H1 (cell line): ENCODE measurements around the gene DNAH8. TPM values are rescaled to one million over a fixed set of nuclear protein-coding genes. Genes with fewer than 3 reads are reported as not detected.

Experiments
- CTCF ChIA-PET: fragments of 300-600 bp; sonication (Branson Sonifier 250); formaldehyde crosslinking; loops from one replicate; lab custom pipeline; 2021; ENCODE audit not compliant: partially characterized antibody; lab: Charles Lee
- POLR2A ChIA-PET: fragments of 300-600 bp; sonication (Branson Sonifier 250); formaldehyde crosslinking; loops from one replicate; lab custom pipeline; 2021; ENCODE audit warnings: inconsistent platforms; ENCODE audit not compliant: partially characterized antibody; lab: Charles Lee
- DNase-seq, 2 experiments: peaks; one replicate each; pipeline versions ENCODE4 v3.0.0 to v3.0.0-alpha.2; 2010 to 2022; ENCODE audit warnings: low spot score in 2 of 2, low read depth in 1 of 2, mixed read lengths in 1 of 2
- FAIRE-seq: peaks from 2 replicates; lab custom pipeline; 2011; peaks lifted over from hg19 to GRCh38; lab: Jason Lieb, UNC
- H2AFZ ChIP-seq: 2 replicates; pipeline ENCODE4 v1.8.1; 2012; ENCODE audit warnings: low read length, inconsistent platforms
- H2AK5ac ChIP-seq: 2 replicates; pipeline ENCODE4 v1.6.1; 2013; ENCODE audit warnings: low read depth, low read length
- H2BK120ac ChIP-seq: replicated peaks from 2 replicates; pipeline ENCODE3; 2013; ENCODE audit warnings: low read depth, low read length, inconsistent platforms
- H2BK12ac ChIP-seq: 2 replicates; pipeline ENCODE4 v1.6.1; 2013; ENCODE audit warnings: low read depth, low read length
- H2BK15ac ChIP-seq: 2 replicates; pipeline ENCODE4 v1.6.1; 2013; ENCODE audit warnings: low read length
- H2BK20ac ChIP-seq: 2 replicates; pipeline ENCODE4 v1.6.1; 2013; ENCODE audit warnings: low read length
- H2BK5ac ChIP-seq: 2 replicates; pipeline ENCODE4 v1.6.1; 2013; ENCODE audit warnings: low read depth, low read length
- H3K14ac ChIP-seq: 2 replicates; pipeline ENCODE4 v1.6.1; 2013; ENCODE audit warnings: inconsistent platforms; ENCODE audit not compliant: insufficient read length
- H3K18ac ChIP-seq: 2 replicates; pipeline ENCODE4 v1.6.1; 2013; ENCODE audit warnings: low read length; ENCODE audit errors: extremely low read depth
- H3K23ac ChIP-seq: 2 replicates; pipeline ENCODE4 v1.6.1; 2013; ENCODE audit warnings: inconsistent platforms; ENCODE audit not compliant: insufficient read length
- H3K23me2 ChIP-seq: 2 replicates; pipeline ENCODE4 v1.6.1; 2013; ENCODE audit warnings: low read depth, low read length
- H3K27ac ChIP-seq: 2 replicates; pipeline ENCODE4 v1.6.1; 2011; ENCODE audit warnings: low read depth, low read length, inconsistent platforms
- H3K27me3 ChIP-seq, 4 experiments: replicated peaks in 1 of 4; 1 replicate in 1 of 4; 2 replicates in 3 of 4; pipeline versions ENCODE4 v1.6.1 to v1.8.1; 2011 to 2013; ENCODE audit warnings: low read length in 3 of 4, mild to moderate bottlenecking in 3 of 4, inconsistent platforms in 2 of 4, mixed read lengths in 2 of 4, moderate library complexity in 1 of 4; ENCODE audit not compliant: control insufficient read depth in 3 of 4, insufficient read depth in 3 of 4; ENCODE audit errors: extremely low read depth in 1 of 4
- H3K36me3 ChIP-seq, 4 experiments: 2 replicates each; pipeline versions ENCODE4 v1.6.1 to v1.8.1; 2011 to 2013; ENCODE audit warnings: mild to moderate bottlenecking in 4 of 4, low read length in 3 of 4, moderate library complexity in 2 of 4, control low read depth in 1 of 4, inconsistent platforms in 1 of 4; ENCODE audit not compliant: insufficient read depth in 4 of 4, control insufficient read depth in 2 of 4
- H3K4ac ChIP-seq: replicated peaks from 2 replicates; pipeline ENCODE3; 2013; ENCODE audit warnings: low read length, low read depth, mixed read lengths, inconsistent platforms; ENCODE audit not compliant: insufficient read length
- H3K4me1 ChIP-seq, 4 experiments: replicated peaks in 1 of 4; 1 replicate in 1 of 4; 2 replicates in 3 of 4; pipeline versions ENCODE4 v1.6.1 to v1.8.1; 2011 to 2013; ENCODE audit warnings: low read length in 3 of 4, inconsistent platforms in 2 of 4, mixed read lengths in 1 of 4; ENCODE audit not compliant: insufficient read depth in 4 of 4, control insufficient read depth in 3 of 4
- H3K4me2 ChIP-seq, 2 experiments: 2 replicates each; pipeline versions ENCODE4 v1.6.1 to v1.8.1; 2011 to 2013; ENCODE audit warnings: low read depth in 2 of 2, low read length in 2 of 2, control low read depth in 1 of 2, inconsistent platforms in 1 of 2, mild to moderate bottlenecking in 1 of 2; ENCODE audit not compliant: insufficient read depth in 1 of 2
- H3K4me3 ChIP-seq, 4 experiments: fragments of 200-600, 300-600 bp in 1 of 4; sonication (generic), shearing (Covaris generic), sonication (Bioruptor Twin) in 1 of 4; 2 replicates each; pipeline versions ENCODE4 v1.5.1 to v1.8.1; 2011 to 2016; ENCODE audit warnings: low read length in 4 of 4, low read depth in 3 of 4, control low read depth in 2 of 4, inconsistent platforms in 2 of 4, mild to moderate bottlenecking in 2 of 4, mixed read lengths in 1 of 4, moderate library complexity in 1 of 4; ENCODE audit not compliant: insufficient read depth in 2 of 4; ENCODE audit errors: extremely low read depth in 1 of 4
- H3K56ac ChIP-seq: replicated peaks from 2 replicates; pipeline ENCODE3; 2013; ENCODE audit warnings: low read depth, mild to moderate bottlenecking, mixed read lengths, low read length, inconsistent platforms; ENCODE audit not compliant: insufficient read length
- H3K79me1 ChIP-seq: 2 replicates; pipeline ENCODE4 v1.6.1; 2013; ENCODE audit warnings: low read depth, low read length, control low read depth
- H3K79me2 ChIP-seq, 2 experiments: 2 replicates each; pipeline versions ENCODE4 v1.6.1 to v1.8.1; 2012 to 2013; ENCODE audit warnings: low read length in 2 of 2, mild to moderate bottlenecking in 2 of 2, inconsistent platforms in 1 of 2; ENCODE audit not compliant: insufficient read depth in 2 of 2, control insufficient read depth in 1 of 2
- H3K9ac ChIP-seq, 4 experiments: replicated peaks in 1 of 4; 1 replicate in 1 of 4; 2 replicates in 3 of 4; pipeline versions ENCODE4 v1.6.1 to v1.8.1; 2011 to 2013; ENCODE audit warnings: low read depth in 3 of 4, low read length in 3 of 4, control low read depth in 2 of 4, mild to moderate bottlenecking in 2 of 4, moderate library complexity in 2 of 4, inconsistent platforms in 1 of 4; ENCODE audit errors: extremely low read depth in 1 of 4
- H3K9me3 ChIP-seq, 2 experiments: 2 replicates each; pipeline versions ENCODE4 v1.6.1 to v1.8.1; 2012 to 2013; ENCODE audit warnings: mild to moderate bottlenecking in 2 of 2, moderate library complexity in 2 of 2, control low read depth in 1 of 2, inconsistent platforms in 1 of 2, low read depth in 1 of 2, low read length in 1 of 2, mixed read lengths in 1 of 2; ENCODE audit not compliant: insufficient read depth in 2 of 2
- H4K20me1 ChIP-seq, 2 experiments: replicated peaks in 1 of 2; 2 replicates each; pipeline versions ENCODE3 to v1.8.1; 2011 to 2013; ENCODE audit warnings: inconsistent platforms in 2 of 2, low read length in 2 of 2, mild to moderate bottlenecking in 1 of 2; ENCODE audit not compliant: insufficient read depth in 2 of 2, control insufficient read depth in 1 of 2
- H4K5ac ChIP-seq: 2 replicates; pipeline ENCODE4 v1.6.1; 2013; ENCODE audit warnings: low read length, low read depth, mixed read lengths, inconsistent platforms; ENCODE audit not compliant: insufficient read length
- H4K8ac ChIP-seq: 2 replicates; pipeline ENCODE4 v1.8.0; 2013; ENCODE audit warnings: mild to moderate bottlenecking, moderate library complexity, low read length, inconsistent platforms; ENCODE audit not compliant: insufficient read depth; ENCODE audit errors: extremely low read depth
- H4K91ac ChIP-seq: replicated peaks from 2 replicates; pipeline ENCODE3; 2013; ENCODE audit warnings: low read length, mixed read lengths, inconsistent platforms; ENCODE audit not compliant: insufficient read length
- EP300 ChIP-seq, 2 experiments: IDR thresholded peaks; 1 replicate in 1 of 2; 2 replicates in 1 of 2; pipeline ENCODE4 v1.6.1; 2011 to 2012; ENCODE audit warnings: low read depth in 2 of 2, low read length in 2 of 2, mild to moderate bottlenecking in 2 of 2, borderline replicate concordance in 1 of 2, inconsistent platforms in 1 of 2, moderate library complexity in 1 of 2
- JUN ChIP-seq: IDR thresholded peaks from 2 replicates; pipeline ENCODE4 v1.6.1; 2011; ENCODE audit warnings: low read depth, mild to moderate bottlenecking, improper control_type of control experiment, low read length
- NANOG ChIP-seq: IDR thresholded peaks from 2 replicates; pipeline ENCODE4 v1.6.1; 2011; ENCODE audit warnings: low read length, low read depth, mild to moderate bottlenecking, inconsistent platforms; ENCODE audit not compliant: insufficient read depth, poor library complexity, severe bottlenecking
- SP2 ChIP-seq: IDR thresholded peaks from 2 replicates; pipeline ENCODE4 v1.6.1; 2012; ENCODE audit warnings: mild to moderate bottlenecking, low read length, inconsistent platforms
- SRF ChIP-seq: IDR thresholded peaks from 2 replicates; pipeline ENCODE4 v1.6.1; 2011; ENCODE audit warnings: mild to moderate bottlenecking, low read depth, low read length, moderate library complexity
- WGBS, 2 experiments: shearing (Covaris generic) in 1 of 2; methylation state at CpG; one replicate each; pipeline versions ENCODE4 v1.1.6 to v1.1.7; 2013 to 2015; ENCODE audit warnings: low lambda C conversion rate in 2 of 2, mixed read lengths in 2 of 2, inconsistent platforms in 1 of 2, low coverage in 1 of 2, missing lambda C conversion rate in 1 of 2; ENCODE audit not compliant: insufficient replicate concordance in 2 of 2, insufficient coverage in 1 of 2, insufficient read length in 1 of 2; ENCODE audit errors: extremely low coverage in 1 of 2, missing lambda C conversion rate in 1 of 2; 5-methylcytosine and 5-hydroxymethylcytosine counted together
- polyA plus RNA-seq, 7 experiments: library from polyadenylated mRNA; depleted of rRNA in 3 of 7; stranded (reverse) in 5 of 7; unstranded in 2 of 7; fragments of >200 nt in 5 of 7; fragments of 200-250 nt in 2 of 7; gene quantifications; 1 replicate in 5 of 7; 2 replicates in 1 of 7; 4 replicates in 1 of 7; pipeline versions ENCODE4 v1.2.1 to v1.2.3, GENCODE V29; 2011 to 2013; ENCODE audit warnings: missing spikeins in 2 of 7, mixed read lengths in 2 of 7
- total RNA-seq: library from RNA; stranded (reverse); fragmentation: NEBNext Ultra II Directional; extraction: Animal tissue kit (Norgen Biotek cat#: 25700); gene quantifications from 2 replicates; pipeline ENCODE4 v1.2.1, GENCODE V29; 2021

DNAH8 gene
- total and polyA plus RNA-seq, 2 of the 8 experiments (the other 6 are each of a cell fraction or from before 2014, with no cell fraction given) = under 0.01 TPM; not detected in 1

DNA sequence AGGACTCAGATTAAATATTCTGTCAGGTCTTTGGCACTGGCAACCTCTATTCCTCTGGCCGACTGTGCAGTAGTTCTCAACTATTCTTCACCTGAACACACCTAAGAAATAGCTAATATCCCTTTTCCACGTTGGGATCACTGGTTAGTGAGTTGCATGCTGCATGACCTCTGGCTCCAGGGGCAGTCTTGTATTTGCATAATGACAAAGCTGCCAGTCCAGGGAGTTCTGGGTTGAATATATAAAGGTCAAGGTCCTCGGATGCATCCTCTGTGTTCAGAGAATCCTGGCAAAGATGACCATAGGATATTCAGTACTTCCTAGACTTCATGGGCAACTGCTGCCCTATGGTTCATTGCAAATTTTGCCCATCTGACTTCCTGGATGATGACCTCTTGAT, 131.2 kb downstream of the DNAH8 start:
- no peaks in the 10 kb centered on the region for H3K9me3 ChIP-seq
- H3K23ac ChIP-seq = no peak overlapping the region
- no peaks in the 10 kb centered on the region for H3K79me2 ChIP-seq
- no peak for DNase-seq
- FAIRE-seq = no peak
- H2AFZ ChIP-seq = no peak overlapping the region
- no peak overlapping the region for H2AK5ac ChIP-seq
- H3K23me2 ChIP-seq = no peaks in the 10 kb centered on the region
- no peak overlapping the region for H3K4me3 ChIP-seq
- no peak overlapping the region for H4K5ac ChIP-seq
- peaks cover 0 to 1% (median 0%) of the 10 kb centered on the region in 4 experiments; a peak in 1 of 7 replicates for H3K27me3 ChIP-seq
- no peaks in the 10 kb centered on the region for H3K79me1 ChIP-seq
- no peak overlapping the region for H3K4ac ChIP-seq
- no peak overlapping the region for H3K14ac ChIP-seq
- CTCF ChIA-PET = interaction anchor here (1.0 to 1.2 kb wide), 2 partner anchors 13 to 241 kb away, joined by 3 to 4 read pairs; no protein-coding TSS in a partner anchor
- no peak overlapping the region for H2BK15ac ChIP-seq
- H3K27ac ChIP-seq = no peak overlapping the region
- 81% methylated on average over 3 of the region's 3 CpGs; no CpG with 5 or more reads in 1 of the 2 experiments for WGBS, 2 experiments
- H3K9ac ChIP-seq = no peak overlapping the region
- H2BK120ac ChIP-seq = no peak overlapping the region
- H3K18ac ChIP-seq = no peak overlapping the region
- H4K8ac ChIP-seq = no peak overlapping the region
- no peaks in the 10 kb centered on the region for H4K20me1 ChIP-seq
- POLR2A ChIA-PET = no interaction called here
- H2BK12ac ChIP-seq = no peak overlapping the region
- H2BK20ac ChIP-seq = no peak overlapping the region
- no peaks in the 10 kb centered on the region for H3K36me3 ChIP-seq
- H4K91ac ChIP-seq = no peak overlapping the region
- H2BK5ac ChIP-seq = no peak overlapping the region
- no peak overlapping the region for H3K56ac ChIP-seq
- no peaks in the 10 kb centered on the region for H3K4me1 ChIP-seq
- H3K4me2 ChIP-seq = no peak overlapping the region
- TF ChIP-seq SP2 (no peak), NANOG (no peak), EP300 (IDR thresholded peaks at IDR 0.05; ENCODE audit: borderline replicate concordance in 1 of 2, low read depth in 2 of 2, low read length in 2 of 2) (no peak), SRF (no peak), JUN (no peak)
